CD4-positive, alpha-beta T cell (primary cell): ENCODE results near the gene PXMP2. TPM values are rescaled to one million over a fixed set of nuclear protein-coding genes. Genes with fewer than 3 reads are reported as not detected.

ENCODE experiments used
- ATAC-seq: fragments of 200-7000 bp; cut with Tn5 transposase; one replicate; pipeline ENCODE4 v1.10.0; 2022; ENCODE audit warnings: mild to moderate bottlenecking; ENCODE audit not compliant: poor library complexity
- CTCF ChIA-PET: fragments of 350-600 bp; sonication (Branson Sonifier 250); formaldehyde crosslinking; loops from one replicate; lab custom pipeline; 2021; ENCODE audit warnings: antibody characterized with exemption, inconsistent platforms; lab: Charles Lee
- POLR2A ChIA-PET: fragments of 350-600 bp; sonication (Branson Sonifier 250); formaldehyde crosslinking; loops from one replicate; lab custom pipeline; 2021; ENCODE audit warnings: antibody characterized with exemption, inconsistent platforms; lab: Charles Lee
- DNase-seq, 14 experiments: peaks; one replicate each; pipeline ENCODE4 v3.0.0-alpha.2; 2013 to 2020; ENCODE audit warnings: mixed read lengths in 2 of 14
- H3K27ac ChIP-seq, 2 donors: one replicate each; pipeline versions ENCODE4 v1.5.1 to v1.7.0; 2013; ENCODE audit warnings: low read length in 2 of 2, low read depth in 1 of 2, mild to moderate bottlenecking in 1 of 2
- H3K27me3 ChIP-seq, 2 experiments: 1 replicate in 1 of 2; 2 replicates in 1 of 2; pipeline versions ENCODE4 v1.6.1 to v1.7.0; 2013; ENCODE audit warnings: low read length in 2 of 2, control low read depth in 1 of 2, mild to moderate bottlenecking in 1 of 2, moderate library complexity in 1 of 2; ENCODE audit not compliant: insufficient read depth in 2 of 2, control insufficient read depth in 1 of 2
- H3K36me3 ChIP-seq: one replicate; pipeline ENCODE4 v1.6.1; 2013; ENCODE audit warnings: low read length, control low read depth; ENCODE audit not compliant: insufficient read depth
- H3K4me1 ChIP-seq: one replicate; pipeline ENCODE4 v1.6.1; 2013; ENCODE audit warnings: low read length, control low read depth; ENCODE audit not compliant: insufficient read depth
- H3K4me3 ChIP-seq: one replicate; pipeline ENCODE4 v1.5.1; 2013; ENCODE audit warnings: mild to moderate bottlenecking, low read length, moderate library complexity
- H3K9me3 ChIP-seq, 2 experiments: 1 replicate in 1 of 2; 2 replicates in 1 of 2; pipeline versions ENCODE4 v1.6.1 to v1.7.0; 2013; ENCODE audit warnings: low read length in 2 of 2, mild to moderate bottlenecking in 2 of 2, control low read depth in 1 of 2, moderate library complexity in 1 of 2; ENCODE audit not compliant: control insufficient read depth in 1 of 2, insufficient read depth in 1 of 2
- H3K27ac Mint-ChIP-seq: one replicate; pipeline ENCODE4 v1.8.0; 2020; ENCODE audit warnings: mixed read lengths
- H3K27me3 Mint-ChIP-seq: one replicate; pipeline ENCODE4 v1.8.0; 2021; ENCODE audit warnings: mixed read lengths
- H3K36me3 Mint-ChIP-seq: one replicate; pipeline ENCODE4 v1.8.0; 2021; ENCODE audit warnings: low read depth, mixed read lengths
- H3K4me1 Mint-ChIP-seq: one replicate; pipeline ENCODE4 v1.8.0; 2021; ENCODE audit warnings: low read depth, mixed read lengths
- H3K4me3 Mint-ChIP-seq: one replicate; pipeline ENCODE4 v1.8.0; 2020; ENCODE audit warnings: mild to moderate bottlenecking, mixed read lengths
- H3K9me3 Mint-ChIP-seq: one replicate; pipeline ENCODE4 v1.8.0; 2020; ENCODE audit warnings: mixed read lengths
- intact Hi-C, 2 experiments: fragments of 100-400 bp; cut with DNase I in 1 of 2; cut with micrococcal nuclease in 1 of 2; formaldehyde crosslinking; loops; one replicate each; pipeline versions ENCODE4 v1.15.1 to v1.9.0; 2023 to 2025; cut with DNase I, micrococcal nuclease
- polyA plus RNA-seq, 2 donors: library from polyadenylated mRNA; unstranded; fragments of 120-200 nt; gene quantifications; one replicate each; pipeline ENCODE4 v1.2.1, GENCODE V29; 2013
- total RNA-seq, 174 experiments: library from RNA in 2 of 174; stranded (reverse) in 2 of 174; gene quantifications; one replicate each; pipeline ENCODE4 v1.2.3 and lab custom pipeline; 2021 to 2026
- TF ChIP-seq, protein P1 (sequence below): fragments of 200-600 bp; IDR thresholded peaks from one replicate; pipeline ENCODE4 v1.8.0; 2022; ENCODE audit warnings: antibody characterized with exemption, mild to moderate bottlenecking

The PXMP2 gene
- total RNA-seq (1 to 10 TPM; 2.1 to 2.6 TPM), total RNA-seq (lab: John Stamatoyannopoulos, UW) (0 to 2.7 (median 0.77) reads per million in 172 experiments)
- polyA plus RNA-seq (2013, experiment 1 of 2) = 8.2 TPM
- polyA plus RNA-seq (2013, experiment 2 of 2) = 6.9 TPM

DNA sequence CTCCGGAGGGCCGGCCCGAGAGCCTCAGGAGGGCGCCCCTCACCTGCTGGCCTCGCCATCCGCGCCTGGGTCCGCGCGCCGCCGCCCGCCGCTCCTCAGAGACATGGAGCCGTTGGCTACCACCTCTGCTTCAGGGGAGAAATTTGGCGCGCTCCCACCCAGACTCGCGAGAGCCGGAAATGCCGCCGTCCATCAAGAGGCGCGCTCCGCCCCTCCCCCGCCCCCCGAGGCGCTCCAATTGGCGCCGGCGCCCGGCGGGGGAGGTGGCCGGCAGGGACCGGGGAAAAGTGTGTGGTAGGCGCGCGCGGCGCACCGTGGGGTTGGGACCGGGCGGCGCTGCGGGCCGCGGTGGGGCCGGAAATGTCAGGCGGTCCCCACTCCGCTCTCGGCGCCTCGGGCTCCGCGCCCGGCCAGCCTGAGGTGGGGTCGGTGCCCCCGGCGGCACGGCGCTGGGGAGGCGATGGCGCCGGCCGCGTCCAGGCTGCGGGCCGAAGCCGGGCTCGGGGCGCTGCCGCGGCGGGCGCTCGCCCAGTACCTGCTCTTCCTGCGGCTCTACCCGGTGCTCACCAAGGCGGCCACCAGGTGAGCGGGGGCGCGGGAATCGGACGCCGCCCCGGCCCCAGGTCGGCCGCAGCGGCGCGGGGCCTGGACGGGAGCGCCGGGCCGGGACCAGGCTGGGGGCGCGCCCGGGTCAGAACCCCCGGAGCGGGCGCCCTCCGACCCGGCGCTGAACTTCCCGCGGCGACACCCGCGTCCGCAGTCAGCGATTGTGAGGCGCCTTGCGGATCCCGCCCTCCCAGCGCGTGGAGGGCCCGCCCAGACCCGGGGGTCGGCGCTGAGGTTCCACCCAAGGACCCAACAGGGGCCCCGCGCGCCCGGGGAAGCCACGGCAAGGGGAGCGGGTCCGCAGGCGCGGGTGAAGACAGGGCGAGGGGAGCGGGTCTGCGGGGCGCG is at the start of gene PXMP2, which contains the start of gene POLE:
TSS of gene PXMP2 (plus strand) at position 377 of the 954 bp plus-strand sequence. CDS start at position 461, 84 bp downstream.
TSS of gene POLE (minus strand) at position 132 of the 954 bp plus-strand sequence. CDS start at position 105, 27 bp downstream.
- Mint-ChIP-seq H3K36me3 (peaks cover 5% of the 10 kb centered on the region), H3K4me3 (peak within 1 kb of the TSS; percentile 91), H3K27ac (no peak within 1 kb of the TSS), H3K27me3 (no peaks in the 10 kb centered on the region), H3K4me1 (peaks cover 23% of the 10 kb centered on the region), H3K9me3 (no peaks in the 10 kb centered on the region)
- peak; percentile 94 for ATAC-seq
- TF ChIP-seq, protein P1, sequence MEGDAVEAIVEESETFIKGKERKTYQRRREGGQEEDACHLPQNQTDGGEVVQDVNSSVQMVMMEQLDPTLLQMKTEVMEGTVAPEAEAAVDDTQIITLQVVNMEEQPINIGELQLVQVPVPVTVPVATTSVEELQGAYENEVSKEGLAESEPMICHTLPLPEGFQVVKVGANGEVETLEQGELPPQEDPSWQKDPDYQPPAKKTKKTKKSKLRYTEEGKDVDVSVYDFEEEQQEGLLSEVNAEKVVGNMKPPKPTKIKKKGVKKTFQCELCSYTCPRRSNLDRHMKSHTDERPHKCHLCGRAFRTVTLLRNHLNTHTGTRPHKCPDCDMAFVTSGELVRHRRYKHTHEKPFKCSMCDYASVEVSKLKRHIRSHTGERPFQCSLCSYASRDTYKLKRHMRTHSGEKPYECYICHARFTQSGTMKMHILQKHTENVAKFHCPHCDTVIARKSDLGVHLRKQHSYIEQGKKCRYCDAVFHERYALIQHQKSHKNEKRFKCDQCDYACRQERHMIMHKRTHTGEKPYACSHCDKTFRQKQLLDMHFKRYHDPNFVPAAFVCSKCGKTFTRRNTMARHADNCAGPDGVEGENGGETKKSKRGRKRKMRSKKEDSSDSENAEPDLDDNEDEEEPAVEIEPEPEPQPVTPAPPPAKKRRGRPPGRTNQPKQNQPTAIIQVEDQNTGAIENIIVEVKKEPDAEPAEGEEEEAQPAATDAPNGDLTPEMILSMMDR = no peak
- peak within 1 kb of the TSS; percentile 48 for H3K4me3 ChIP-seq
- intact Hi-C loops = loop anchor here (1.0 to 10.0 kb wide), 4 partner anchors 23 to 197 kb away; partner anchors contain the start of genes PGAM5 (in 2 of the 2), ANKLE2 (in 1 of the 2) and CHFR (in 1 of the 2)
- no peaks in the 10 kb centered on the region for H3K9me3 ChIP-seq
- ChIA-PET CTCF (no interaction called here), POLR2A (interaction anchor here (1.0 kb wide), 1 partner anchor 23 kb away, joined by 4 read pairs; the partner anchor contains the start of gene PGAM5)
- H3K4me1 ChIP-seq = peaks cover 22% of the 10 kb centered on the region
- peak; percentile 88 to 97 (median 95) for DNase-seq
- no peak within 1 kb of the TSS for H3K27ac ChIP-seq
- no peaks in the 10 kb centered on the region for H3K27me3 ChIP-seq
- no peaks in the 10 kb centered on the region for H3K36me3 ChIP-seq

DNA sequence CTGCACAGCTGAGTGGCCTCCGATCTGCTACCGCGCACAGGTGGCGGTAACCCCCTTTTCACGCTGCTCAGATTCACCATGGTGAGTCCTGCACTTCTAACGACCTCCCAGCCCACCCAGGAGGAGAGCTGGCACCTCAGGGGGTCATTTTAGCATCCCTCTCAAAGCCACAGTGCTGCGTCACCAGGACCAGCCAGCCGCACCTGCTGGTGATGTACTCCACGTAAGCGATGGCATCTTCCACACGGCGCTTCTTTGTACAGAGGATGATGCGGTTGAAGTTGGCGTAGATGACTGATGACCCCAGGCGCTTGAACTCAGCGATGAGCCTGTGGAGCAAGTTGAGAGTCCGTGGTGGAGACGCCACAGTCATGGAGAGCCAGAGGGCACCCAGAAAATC is 49.6 kb upstream of the PXMP2 start:
- TF ChIP-seq, protein P1 = no peak
- Histone ChIP-seq H3K4me3 (no peak overlapping the region), H3K4me1 (no peaks in the 10 kb centered on the region), H3K27ac (no peak overlapping the region), H3K9me3 (no peaks in the 10 kb centered on the region), H3K27me3 (no peaks in the 10 kb centered on the region), H3K36me3 (peaks cover 78% of the 10 kb centered on the region)
- Mint-ChIP-seq H3K4me1 (no peaks in the 10 kb centered on the region), H3K27me3 (no peaks in the 10 kb centered on the region), H3K9me3 (no peaks in the 10 kb centered on the region), H3K4me3 (no peak overlapping the region), H3K36me3 (peaks cover 84% of the 10 kb centered on the region), H3K27ac (no peak overlapping the region)
- intact Hi-C loops = no loop called here
- no peak for DNase-seq
- POLR2A ChIA-PET = no interaction called here
- no peak for ATAC-seq
- CTCF ChIA-PET = no interaction called here

DNA sequence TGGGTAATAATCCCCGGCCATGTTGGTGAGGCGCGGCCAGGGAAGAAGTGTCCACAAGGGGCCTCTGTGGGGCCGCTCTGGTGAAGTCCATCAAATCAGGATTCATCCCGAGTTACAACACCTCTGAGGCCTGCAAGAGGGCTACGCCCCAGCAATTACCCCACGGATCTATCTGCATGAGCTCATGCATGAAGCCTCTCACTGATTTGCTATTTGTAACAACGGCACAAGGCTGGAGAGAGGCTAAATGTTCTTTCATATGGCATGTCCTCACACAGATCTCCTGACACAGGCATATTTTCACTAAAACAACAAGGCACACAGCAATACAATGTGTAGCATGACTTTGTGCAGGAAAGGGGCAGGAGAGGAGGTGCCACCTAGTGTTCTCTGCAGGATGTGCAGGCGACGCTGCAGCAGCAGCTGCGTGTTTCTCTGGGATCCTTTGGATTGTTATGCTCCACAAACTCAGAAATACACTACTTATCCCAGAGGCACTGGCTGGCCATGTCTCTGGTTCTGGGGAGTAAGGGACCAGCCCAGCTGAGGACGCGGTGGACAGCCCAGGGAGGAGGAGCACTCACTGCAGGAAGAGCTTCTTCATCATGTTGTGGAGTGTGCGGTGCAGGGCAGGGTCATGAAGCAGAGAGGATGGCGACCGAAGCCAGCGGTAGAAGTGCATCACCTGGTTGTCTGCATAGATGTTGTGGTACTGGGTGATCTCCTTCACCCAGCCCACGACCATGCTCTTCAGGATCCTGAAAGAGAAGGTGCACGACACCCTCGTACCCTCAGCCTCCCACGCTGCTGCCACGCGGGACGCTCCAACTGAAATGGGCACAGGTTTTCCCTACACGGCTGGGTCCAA is 48.6 kb upstream of the PXMP2 start:
- Mint-ChIP-seq H3K27me3 (no peaks in the 10 kb centered on the region), H3K27ac (no peak overlapping the region), H3K4me3 (no peak overlapping the region), H3K36me3 (peaks cover 84% of the 10 kb centered on the region), H3K9me3 (no peaks in the 10 kb centered on the region), H3K4me1 (no peaks in the 10 kb centered on the region)
- H3K27ac ChIP-seq = no peak overlapping the region
- CTCF ChIA-PET = no interaction called here
- ATAC-seq (no peak), DNase-seq (peak in 2 of 14 experiments; percentile 18)
- POLR2A ChIA-PET = no interaction called here
- intact Hi-C loops = no loop called here
- no peaks in the 10 kb centered on the region for H3K4me1 ChIP-seq
- TF ChIP-seq, protein P1 = peak; percentile 59
- H3K9me3 ChIP-seq = no peaks in the 10 kb centered on the region
- no peak overlapping the region for H3K4me3 ChIP-seq
- H3K36me3 ChIP-seq = peaks cover 82% of the 10 kb centered on the region
- no peaks in the 10 kb centered on the region for H3K27me3 ChIP-seq
